SU-DHL-6 (cell line): Measurements from ENCODE around the gene CBX5.

ENCODE experiments used
- CTCF ChIP-seq: fragments of 200-600 bp; sonication (generic); IDR thresholded peaks from one replicate; pipeline ENCODE4 v1.5.1; 2017; ENCODE audit warnings: antibody characterized with exemption, mild to moderate bottlenecking, low read length, moderate library complexity; ENCODE audit not compliant: insufficient read depth, poor library complexity, severe bottlenecking
- EZH2phosphoT487 ChIP-seq: fragments of 200-600 bp; sonication (generic), shearing (Covaris generic); conservative IDR thresholded peaks from 2 replicates; pipeline ENCODE4 v1.6.1; 2018; ENCODE audit warnings: mild to moderate bottlenecking, antibody characterized with exemption, low read length, moderate library complexity, mixed read lengths

- no peak for TF ChIP-seq CTCF
- TF ChIP-seq EZH2phosphoT487: no peak
Observed at GRCh38 chr12:54240971-54241588, 38.8 kb downstream of the CBX5 start.
